ENCODE measurements around the gene DSP. TPM values are rescaled to one million over a fixed set of nuclear protein-coding genes. Genes with fewer than 3 reads are reported as not detected.

DSP gene
- polyA plus RNA-seq, 1 donor (not counting 4 experiments of a cell fraction or from before 2014, with no cell fraction given), result 255 TPM

GRCh38 chr6:7494638-7495037 is 46.8 kb upstream of the DSP start:
- dilution Hi-C loops (cut with MboI; ENCODE audit: extremely low pct_ligation_motif_present, low sequenced_read_pairs), result no loop called here
- H3K27me3 ChIP-seq (ENCODE audit: control insufficient read depth, extremely low read depth, insufficient read depth, low read length), result no peaks in the 10 kb centered on the region
- no peak for FAIRE-seq
- H2AFZ ChIP-seq (ENCODE audit: control insufficient read depth, low read length), result no peak overlapping the region
- no peaks in the 10 kb centered on the region for H3K9me3 ChIP-seq (ENCODE audit: control insufficient read depth, low read depth, low read length)
- no peak overlapping the region for H3K4me3 ChIP-seq (ENCODE audit: control insufficient read depth in 2 of 3, extremely low read depth in 1 of 3, insufficient read depth in 2 of 3, low read depth in 1 of 3, low read length in 3 of 3)
- H3K9me1 ChIP-seq (ENCODE audit: control insufficient read depth, extremely low read depth, insufficient read depth, low read length), result no peaks in the 10 kb centered on the region
- DNase-seq (ENCODE audit: low read depth, low spot score), result no peak
- H3K27ac ChIP-seq (ENCODE audit: control insufficient read depth, insufficient read depth, low read length), result no peak overlapping the region
- no peaks in the 10 kb centered on the region for H3K36me3 ChIP-seq (ENCODE audit: control insufficient read depth in 2 of 2, extremely low read depth in 1 of 2, insufficient read depth in 2 of 2, low read length in 2 of 2)
- H3K4me2 ChIP-seq (ENCODE audit: control insufficient read depth, extremely low read depth, insufficient read depth, low read depth, low read length), result no peak overlapping the region
- no peaks in the 10 kb centered on the region for H4K20me1 ChIP-seq (ENCODE audit: control insufficient read depth, extremely low read depth, insufficient read depth, low read length)
- peaks cover 8% of the 10 kb centered on the region for H3K4me1 ChIP-seq (ENCODE audit: control insufficient read depth, extremely low read depth, insufficient read depth, low read length)
- TF ChIP-seq EZH2 (IDR thresholded peaks at IDR 0.05; ENCODE audit: low read length), result no peak
- TF ChIP-seq CTCF (optimal IDR thresholded peaks at IDR 0.05 in 1 of 3, IDR thresholded peaks at IDR 0.05 in 1 of 3, conservative IDR thresholded peaks at IDR 0.05 in 1 of 3; ENCODE audit: extremely low read depth in 1 of 3, insufficient read depth in 2 of 3, low read length in 3 of 3), result no peak
- H3K79me2 ChIP-seq (ENCODE audit: control insufficient read depth, insufficient read depth, low read length), result no peaks in the 10 kb centered on the region
- H3K9ac ChIP-seq (ENCODE audit: control insufficient read depth, extremely low read depth, insufficient read depth, low read length), result no peak overlapping the region

- Histone ChIP-seq H3K4me2 (ENCODE audit: control insufficient read depth, extremely low read depth, insufficient read depth, low read depth, low read length) (no peak overlapping the region), H3K36me3 (ENCODE audit: control insufficient read depth in 2 of 2, extremely low read depth in 1 of 2, insufficient read depth in 2 of 2, low read length in 2 of 2) (no peaks in the 10 kb centered on the region), H2AFZ (ENCODE audit: control insufficient read depth, low read length) (no peak overlapping the region), H3K9me3 (ENCODE audit: control insufficient read depth, low read depth, low read length) (no peaks in the 10 kb centered on the region), H3K79me2 (ENCODE audit: control insufficient read depth, insufficient read depth, low read length) (no peaks in the 10 kb centered on the region), H3K9me1 (ENCODE audit: control insufficient read depth, extremely low read depth, insufficient read depth, low read length) (no peaks in the 10 kb centered on the region), H3K9ac (ENCODE audit: control insufficient read depth, extremely low read depth, insufficient read depth, low read length) (no peak overlapping the region), H3K27me3 (ENCODE audit: control insufficient read depth, extremely low read depth, insufficient read depth, low read length) (no peaks in the 10 kb centered on the region), H4K20me1 (ENCODE audit: control insufficient read depth, extremely low read depth, insufficient read depth, low read length) (no peaks in the 10 kb centered on the region), H3K4me3 (ENCODE audit: control insufficient read depth in 2 of 3, extremely low read depth in 1 of 3, insufficient read depth in 2 of 3, low read depth in 1 of 3, low read length in 3 of 3) (no peak overlapping the region), H3K4me1 (ENCODE audit: control insufficient read depth, extremely low read depth, insufficient read depth, low read length) (peaks cover 8% of the 10 kb centered on the region), H3K27ac (ENCODE audit: control insufficient read depth, insufficient read depth, low read length) (no peak overlapping the region)
- no peak for FAIRE-seq
- TF ChIP-seq CTCF (optimal IDR thresholded peaks at IDR 0.05 in 1 of 3, IDR thresholded peaks at IDR 0.05 in 1 of 3, conservative IDR thresholded peaks at IDR 0.05 in 1 of 3; ENCODE audit: extremely low read depth in 1 of 3, insufficient read depth in 2 of 3, low read length in 3 of 3) (no peak), EZH2 (IDR thresholded peaks at IDR 0.05; ENCODE audit: low read length) (no peak)
- no peak for DNase-seq (ENCODE audit: low read depth, low spot score)
- dilution Hi-C loops (cut with MboI; ENCODE audit: extremely low pct_ligation_motif_present, low sequenced_read_pairs), result no loop called here
Observed at GRCh38 chr6:7496266-7496875, 45.1 kb upstream of the DSP start.

Data from keratinocyte (primary cell).